ENCODE measurements around the gene AAGAB.

AAGAB gene

GRCh38 chr15:67186226-67186649 lies 68.2 kb downstream of the AAGAB start:
- H3K4me1 ChIP-seq (ENCODE audit: insufficient read depth, low read length): no peaks in the 10 kb centered on the region
- no peak overlapping the region for H3K27ac ChIP-seq (ENCODE audit: low read depth, low read length)
- no peaks in the 10 kb centered on the region for H3K9me3 ChIP-seq (ENCODE audit: insufficient read depth, low read depth, low read length)
- H3K9ac ChIP-seq (ENCODE audit: low read depth, low read length): no peak overlapping the region
- no peak overlapping the region for H3K4me3 ChIP-seq (ENCODE audit: low read length)
- H3K36me3 ChIP-seq (ENCODE audit: insufficient read depth, low read length): peaks cover 63% of the 10 kb centered on the region
- H3K27me3 ChIP-seq (ENCODE audit: insufficient read depth, low read length): no peaks in the 10 kb centered on the region
- 95% methylated on average over 6 of the region's 6 CpGs for WGBS

GRCh38 chr15:67185621-67186225 lies 68.7 kb downstream of the AAGAB start:
- Histone ChIP-seq H3K9ac (ENCODE audit: low read depth, low read length) (no peak overlapping the region), H3K4me3 (ENCODE audit: low read length) (no peak overlapping the region), H3K36me3 (ENCODE audit: insufficient read depth, low read length) (peaks cover 63% of the 10 kb centered on the region), H3K9me3 (ENCODE audit: insufficient read depth, low read depth, low read length) (no peaks in the 10 kb centered on the region), H3K4me1 (ENCODE audit: insufficient read depth, low read length) (no peaks in the 10 kb centered on the region), H3K27me3 (ENCODE audit: insufficient read depth, low read length) (no peaks in the 10 kb centered on the region), H3K27ac (ENCODE audit: low read depth, low read length) (no peak overlapping the region)
- WGBS: 93% methylated on average over 9 of the region's 9 CpGs

GRCh38 chr15:67185051-67185450 lies 69.4 kb downstream of the AAGAB start:
- Histone ChIP-seq H3K27ac (ENCODE audit: low read depth, low read length) (no peak overlapping the region), H3K9me3 (ENCODE audit: insufficient read depth, low read depth, low read length) (no peaks in the 10 kb centered on the region), H3K9ac (ENCODE audit: low read depth, low read length) (no peak overlapping the region), H3K36me3 (ENCODE audit: insufficient read depth, low read length) (peaks cover 56% of the 10 kb centered on the region), H3K27me3 (ENCODE audit: insufficient read depth, low read length) (no peaks in the 10 kb centered on the region), H3K4me1 (ENCODE audit: insufficient read depth, low read length) (no peaks in the 10 kb centered on the region), H3K4me3 (ENCODE audit: low read length) (no peak overlapping the region)
- WGBS: 94% methylated on average over 6 of the region's 6 CpGs

GRCh38 chr15:67184208-67184925 lies 70.1 kb downstream of the AAGAB start:
- Histone ChIP-seq H3K27me3 (ENCODE audit: insufficient read depth, low read length) (no peaks in the 10 kb centered on the region), H3K4me1 (ENCODE audit: insufficient read depth, low read length) (no peaks in the 10 kb centered on the region), H3K36me3 (ENCODE audit: insufficient read depth, low read length) (peaks cover 50% of the 10 kb centered on the region), H3K4me3 (ENCODE audit: low read length) (no peak overlapping the region), H3K9me3 (ENCODE audit: insufficient read depth, low read depth, low read length) (no peaks in the 10 kb centered on the region), H3K27ac (ENCODE audit: low read depth, low read length) (no peak overlapping the region), H3K9ac (ENCODE audit: low read depth, low read length) (no peak overlapping the region)
- WGBS: 94% methylated on average over 18 of the region's 18 CpGs

- H3K27me3 ChIP-seq (ENCODE audit: insufficient read depth, low read length): no peaks in the 10 kb centered on the region
- H3K36me3 ChIP-seq (ENCODE audit: insufficient read depth, low read length): peaks cover 48% of the 10 kb centered on the region
- H3K9me3 ChIP-seq (ENCODE audit: insufficient read depth, low read depth, low read length): no peaks in the 10 kb centered on the region
- WGBS: 93% methylated on average over 7 of the region's 7 CpGs
- H3K27ac ChIP-seq (ENCODE audit: low read depth, low read length): no peak overlapping the region
- H3K4me1 ChIP-seq (ENCODE audit: insufficient read depth, low read length): no peaks in the 10 kb centered on the region
- H3K4me3 ChIP-seq (ENCODE audit: low read length): no peak overlapping the region
- H3K9ac ChIP-seq (ENCODE audit: low read depth, low read length): no peak overlapping the region
Measured at GRCh38 chr15:67183443-67184169, 70.9 kb downstream of the AAGAB start.

GRCh38 chr15:67181221-67181639 lies 73.2 kb downstream of the AAGAB start:
- no peaks in the 10 kb centered on the region for H3K27me3 ChIP-seq (ENCODE audit: insufficient read depth, low read length)
- H3K4me1 ChIP-seq (ENCODE audit: insufficient read depth, low read length): peaks cover 8% of the 10 kb centered on the region
- H3K9me3 ChIP-seq (ENCODE audit: insufficient read depth, low read depth, low read length): no peaks in the 10 kb centered on the region
- H3K9ac ChIP-seq (ENCODE audit: low read depth, low read length): no peak overlapping the region
- no peak overlapping the region for H3K27ac ChIP-seq (ENCODE audit: low read depth, low read length)
- H3K4me3 ChIP-seq (ENCODE audit: low read length): no peak overlapping the region
- WGBS: 89% methylated on average over 14 of the region's 15 CpGs
- peaks cover 25% of the 10 kb centered on the region for H3K36me3 ChIP-seq (ENCODE audit: insufficient read depth, low read length)

- H3K27me3 ChIP-seq (ENCODE audit: insufficient read depth, low read length): no peaks in the 10 kb centered on the region
- no peaks in the 10 kb centered on the region for H3K9me3 ChIP-seq (ENCODE audit: insufficient read depth, low read depth, low read length)
- H3K36me3 ChIP-seq (ENCODE audit: insufficient read depth, low read length): peaks cover 26% of the 10 kb centered on the region
- WGBS: 92% methylated on average over 9 of the region's 10 CpGs
- no peak overlapping the region for H3K4me3 ChIP-seq (ENCODE audit: low read length)
- peaks cover 14% of the 10 kb centered on the region for H3K4me1 ChIP-seq (ENCODE audit: insufficient read depth, low read length)
- H3K27ac ChIP-seq (ENCODE audit: low read depth, low read length): no peak overlapping the region
- no peak overlapping the region for H3K9ac ChIP-seq (ENCODE audit: low read depth, low read length)
Measured at GRCh38 chr15:67180514-67181191, 73.8 kb downstream of the AAGAB start.

GRCh38 chr15:67180035-67180434 lies 74.4 kb downstream of the AAGAB start:
- H3K27ac ChIP-seq (ENCODE audit: low read depth, low read length): no peak overlapping the region
- H3K4me3 ChIP-seq (ENCODE audit: low read length): no peak overlapping the region
- H3K36me3 ChIP-seq (ENCODE audit: insufficient read depth, low read length): peaks cover 24% of the 10 kb centered on the region
- peaks cover 19% of the 10 kb centered on the region for H3K4me1 ChIP-seq (ENCODE audit: insufficient read depth, low read length)
- 95% methylated on average over 11 of the region's 11 CpGs for WGBS
- no peaks in the 10 kb centered on the region for H3K27me3 ChIP-seq (ENCODE audit: insufficient read depth, low read length)
- no peaks in the 10 kb centered on the region for H3K9me3 ChIP-seq (ENCODE audit: insufficient read depth, low read depth, low read length)
- no peak overlapping the region for H3K9ac ChIP-seq (ENCODE audit: low read depth, low read length)

- H3K27me3 ChIP-seq (ENCODE audit: insufficient read depth, low read length): no peaks in the 10 kb centered on the region
- H3K27ac ChIP-seq (ENCODE audit: low read depth, low read length): no peak overlapping the region
- no peaks in the 10 kb centered on the region for H3K9me3 ChIP-seq (ENCODE audit: insufficient read depth, low read depth, low read length)
- WGBS: 88% methylated on average over 9 of the region's 9 CpGs
- no peak overlapping the region for H3K4me3 ChIP-seq (ENCODE audit: low read length)
- peaks cover 20% of the 10 kb centered on the region for H3K36me3 ChIP-seq (ENCODE audit: insufficient read depth, low read length)
- no peak overlapping the region for H3K9ac ChIP-seq (ENCODE audit: low read depth, low read length)
- H3K4me1 ChIP-seq (ENCODE audit: insufficient read depth, low read length): peaks cover 20% of the 10 kb centered on the region
Measured at GRCh38 chr15:67179411-67179995, 75.0 kb downstream of the AAGAB start.

- H3K27ac ChIP-seq (ENCODE audit: low read depth, low read length): no peak overlapping the region
- 89% methylated on average over 11 of the region's 11 CpGs for WGBS
- no peak overlapping the region for H3K9ac ChIP-seq (ENCODE audit: low read depth, low read length)
- H3K9me3 ChIP-seq (ENCODE audit: insufficient read depth, low read depth, low read length): no peaks in the 10 kb centered on the region
- peaks cover 20% of the 10 kb centered on the region for H3K36me3 ChIP-seq (ENCODE audit: insufficient read depth, low read length)
- H3K27me3 ChIP-seq (ENCODE audit: insufficient read depth, low read length): no peaks in the 10 kb centered on the region
- peaks cover 20% of the 10 kb centered on the region for H3K4me1 ChIP-seq (ENCODE audit: insufficient read depth, low read length)
- H3K4me3 ChIP-seq (ENCODE audit: low read length): no peak overlapping the region
Measured at GRCh38 chr15:67178569-67179210, 75.8 kb downstream of the AAGAB start.
